Measurements from ENCODE around the gene AIMP2.

DNA sequence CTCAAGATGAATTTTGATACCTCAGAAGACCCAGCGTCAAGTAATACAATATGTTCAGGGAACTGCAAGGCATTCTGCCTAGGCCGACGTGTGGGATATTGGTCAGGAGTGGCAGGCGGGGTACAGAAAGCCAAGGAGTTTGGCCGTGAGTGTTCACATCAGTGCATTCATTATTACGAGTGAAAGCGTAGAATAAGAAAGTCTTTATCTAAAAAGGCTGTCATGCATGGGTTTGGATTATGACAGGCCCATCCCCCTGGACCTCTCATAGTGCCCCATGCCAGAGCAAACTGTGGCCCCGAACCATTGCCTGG is 7.5 kb downstream of the AIMP2 start:
- TF ChIP-seq, protein P1, sequence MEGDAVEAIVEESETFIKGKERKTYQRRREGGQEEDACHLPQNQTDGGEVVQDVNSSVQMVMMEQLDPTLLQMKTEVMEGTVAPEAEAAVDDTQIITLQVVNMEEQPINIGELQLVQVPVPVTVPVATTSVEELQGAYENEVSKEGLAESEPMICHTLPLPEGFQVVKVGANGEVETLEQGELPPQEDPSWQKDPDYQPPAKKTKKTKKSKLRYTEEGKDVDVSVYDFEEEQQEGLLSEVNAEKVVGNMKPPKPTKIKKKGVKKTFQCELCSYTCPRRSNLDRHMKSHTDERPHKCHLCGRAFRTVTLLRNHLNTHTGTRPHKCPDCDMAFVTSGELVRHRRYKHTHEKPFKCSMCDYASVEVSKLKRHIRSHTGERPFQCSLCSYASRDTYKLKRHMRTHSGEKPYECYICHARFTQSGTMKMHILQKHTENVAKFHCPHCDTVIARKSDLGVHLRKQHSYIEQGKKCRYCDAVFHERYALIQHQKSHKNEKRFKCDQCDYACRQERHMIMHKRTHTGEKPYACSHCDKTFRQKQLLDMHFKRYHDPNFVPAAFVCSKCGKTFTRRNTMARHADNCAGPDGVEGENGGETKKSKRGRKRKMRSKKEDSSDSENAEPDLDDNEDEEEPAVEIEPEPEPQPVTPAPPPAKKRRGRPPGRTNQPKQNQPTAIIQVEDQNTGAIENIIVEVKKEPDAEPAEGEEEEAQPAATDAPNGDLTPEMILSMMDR (IDR thresholded peaks at IDR 0.05; ENCODE audit: low read depth, low read length, missing input control) = no peak
- TF ChIP-seq RAD21 (IDR thresholded peaks at IDR 0.05) (no peak), ATF3 (IDR thresholded peaks at IDR 0.05) (no peak), HNF4G (IDR thresholded peaks at IDR 0.05) (no peak), YY1 (IDR thresholded peaks at IDR 0.05) (no peak), EGR1 (IDR thresholded peaks at IDR 0.05; ENCODE audit: low read depth in 2 of 2) (no peak), TAF1 (conservative IDR thresholded peaks at IDR 0.05) (no peak)
- TF ChIP-seq, protein P2, sequence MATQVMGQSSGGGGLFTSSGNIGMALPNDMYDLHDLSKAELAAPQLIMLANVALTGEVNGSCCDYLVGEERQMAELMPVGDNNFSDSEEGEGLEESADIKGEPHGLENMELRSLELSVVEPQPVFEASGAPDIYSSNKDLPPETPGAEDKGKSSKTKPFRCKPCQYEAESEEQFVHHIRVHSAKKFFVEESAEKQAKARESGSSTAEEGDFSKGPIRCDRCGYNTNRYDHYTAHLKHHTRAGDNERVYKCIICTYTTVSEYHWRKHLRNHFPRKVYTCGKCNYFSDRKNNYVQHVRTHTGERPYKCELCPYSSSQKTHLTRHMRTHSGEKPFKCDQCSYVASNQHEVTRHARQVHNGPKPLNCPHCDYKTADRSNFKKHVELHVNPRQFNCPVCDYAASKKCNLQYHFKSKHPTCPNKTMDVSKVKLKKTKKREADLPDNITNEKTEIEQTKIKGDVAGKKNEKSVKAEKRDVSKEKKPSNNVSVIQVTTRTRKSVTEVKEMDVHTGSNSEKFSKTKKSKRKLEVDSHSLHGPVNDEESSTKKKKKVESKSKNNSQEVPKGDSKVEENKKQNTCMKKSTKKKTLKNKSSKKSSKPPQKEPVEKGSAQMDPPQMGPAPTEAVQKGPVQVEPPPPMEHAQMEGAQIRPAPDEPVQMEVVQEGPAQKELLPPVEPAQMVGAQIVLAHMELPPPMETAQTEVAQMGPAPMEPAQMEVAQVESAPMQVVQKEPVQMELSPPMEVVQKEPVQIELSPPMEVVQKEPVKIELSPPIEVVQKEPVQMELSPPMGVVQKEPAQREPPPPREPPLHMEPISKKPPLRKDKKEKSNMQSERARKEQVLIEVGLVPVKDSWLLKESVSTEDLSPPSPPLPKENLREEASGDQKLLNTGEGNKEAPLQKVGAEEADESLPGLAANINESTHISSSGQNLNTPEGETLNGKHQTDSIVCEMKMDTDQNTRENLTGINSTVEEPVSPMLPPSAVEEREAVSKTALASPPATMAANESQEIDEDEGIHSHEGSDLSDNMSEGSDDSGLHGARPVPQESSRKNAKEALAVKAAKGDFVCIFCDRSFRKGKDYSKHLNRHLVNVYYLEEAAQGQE (IDR thresholded peaks at IDR 0.05) = no peak

All from liver (tissue), 3 donors.